ENCODE measurements around the gene HOOK2.

- TF ChIP-seq CTCF (CRISPR knock-in tag; IDR thresholded peaks at IDR 0.05) (no peak), TBX2 (CRISPR knock-in tag; IDR thresholded peaks at IDR 0.05; ENCODE audit: borderline replicate concordance) (no peak), ELF1 (CRISPR knock-in tag; IDR thresholded peaks at IDR 0.05) (no peak), ARID4A (CRISPR knock-in tag; IDR thresholded peaks at IDR 0.05; ENCODE audit: borderline replicate concordance) (no peak), MXI1 (IDR thresholded peaks at IDR 0.05; ENCODE audit: borderline replicate concordance, low read depth, low read length) (no peak), ZNF282 (IDR thresholded peaks at IDR 0.05; ENCODE audit: partially characterized antibody) (no peak), DNMT1 (CRISPR knock-in tag; IDR thresholded peaks at IDR 0.05) (no peak)
Measured at GRCh38 chr19:12750851-12751250, 24.5 kb downstream of the HOOK2 start.

All from HepG2 (cell line).